GM21423 (cell line): ENCODE measurements around the gene GPR176.

Source experiments
- ATAC-seq: cut with Tn5 transposase; IDR thresholded peaks from one replicate; pipeline ENCODE4 v1.9.1; 2021; ENCODE audit warnings: mild to moderate bottlenecking, moderate library complexity; ENCODE audit not compliant: unreplicated experiment

The GPR176 gene, protein sequence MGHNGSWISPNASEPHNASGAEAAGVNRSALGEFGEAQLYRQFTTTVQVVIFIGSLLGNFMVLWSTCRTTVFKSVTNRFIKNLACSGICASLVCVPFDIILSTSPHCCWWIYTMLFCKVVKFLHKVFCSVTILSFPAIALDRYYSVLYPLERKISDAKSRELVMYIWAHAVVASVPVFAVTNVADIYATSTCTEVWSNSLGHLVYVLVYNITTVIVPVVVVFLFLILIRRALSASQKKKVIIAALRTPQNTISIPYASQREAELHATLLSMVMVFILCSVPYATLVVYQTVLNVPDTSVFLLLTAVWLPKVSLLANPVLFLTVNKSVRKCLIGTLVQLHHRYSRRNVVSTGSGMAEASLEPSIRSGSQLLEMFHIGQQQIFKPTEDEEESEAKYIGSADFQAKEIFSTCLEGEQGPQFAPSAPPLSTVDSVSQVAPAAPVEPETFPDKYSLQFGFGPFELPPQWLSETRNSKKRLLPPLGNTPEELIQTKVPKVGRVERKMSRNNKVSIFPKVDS

DNA sequence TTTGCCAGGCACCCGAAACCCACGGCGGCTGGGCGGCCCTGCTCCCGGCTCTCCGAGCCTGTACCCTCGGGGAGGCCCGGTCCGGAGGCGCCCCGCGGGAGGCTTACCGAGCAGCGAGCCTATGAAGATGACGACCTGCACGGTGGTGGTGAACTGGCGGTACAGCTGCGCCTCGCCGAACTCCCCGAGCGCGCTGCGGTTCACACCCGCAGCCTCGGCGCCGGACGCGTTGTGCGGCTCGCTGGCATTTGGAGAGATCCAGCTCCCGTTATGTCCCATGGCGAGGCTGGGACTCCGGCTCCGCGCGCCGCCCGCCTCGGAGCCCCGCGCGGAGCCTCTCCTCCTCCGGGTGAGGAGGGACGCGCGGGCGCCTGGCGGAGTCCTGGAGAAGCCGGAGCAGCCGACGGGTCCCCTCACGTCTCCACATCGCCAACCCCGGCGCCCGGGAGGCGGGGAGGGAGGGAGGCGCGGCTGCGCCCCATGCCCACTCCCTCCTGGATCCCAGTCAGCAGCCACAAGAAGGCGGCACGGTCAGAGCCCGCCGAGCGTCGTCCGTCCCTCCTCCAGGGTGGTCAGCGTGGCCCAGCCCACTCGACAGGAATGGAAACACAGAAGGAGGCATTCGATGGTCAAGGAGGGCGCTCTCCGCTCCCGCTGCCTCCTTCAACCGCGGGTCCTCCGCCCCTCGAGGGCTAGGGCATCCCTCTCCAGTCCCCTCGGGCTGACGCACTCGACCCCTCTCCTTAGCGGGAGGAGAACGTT is at the start of gene GPR176:
Gene GPR176, minus strand, starts transcription at position 519 of the 762 bp plus-strand sequence. Its CDS starts 240 bp downstream, at position 279.
- peak; percentile 21 for ATAC-seq

DNA sequence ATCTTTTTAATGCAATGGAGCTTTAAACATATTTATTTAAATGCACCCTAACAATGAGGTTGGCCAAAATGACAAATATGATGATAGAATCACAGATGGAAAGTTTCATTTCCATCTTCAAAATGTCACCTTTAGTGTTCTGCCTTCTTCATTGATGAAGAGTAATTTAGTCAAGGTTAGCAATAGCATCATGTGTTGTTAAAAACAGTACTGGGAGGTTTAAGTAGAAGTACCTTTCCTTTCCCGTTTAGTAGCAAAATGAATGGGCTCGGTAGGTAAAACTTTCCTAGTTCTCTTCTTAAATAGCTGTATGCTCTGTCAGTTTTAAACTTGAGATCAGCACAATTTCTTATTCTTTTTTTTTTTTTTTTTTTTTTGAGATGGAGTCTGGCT is 48.9 kb upstream of the GPR176 start:
- ATAC-seq = no peak

DNA sequence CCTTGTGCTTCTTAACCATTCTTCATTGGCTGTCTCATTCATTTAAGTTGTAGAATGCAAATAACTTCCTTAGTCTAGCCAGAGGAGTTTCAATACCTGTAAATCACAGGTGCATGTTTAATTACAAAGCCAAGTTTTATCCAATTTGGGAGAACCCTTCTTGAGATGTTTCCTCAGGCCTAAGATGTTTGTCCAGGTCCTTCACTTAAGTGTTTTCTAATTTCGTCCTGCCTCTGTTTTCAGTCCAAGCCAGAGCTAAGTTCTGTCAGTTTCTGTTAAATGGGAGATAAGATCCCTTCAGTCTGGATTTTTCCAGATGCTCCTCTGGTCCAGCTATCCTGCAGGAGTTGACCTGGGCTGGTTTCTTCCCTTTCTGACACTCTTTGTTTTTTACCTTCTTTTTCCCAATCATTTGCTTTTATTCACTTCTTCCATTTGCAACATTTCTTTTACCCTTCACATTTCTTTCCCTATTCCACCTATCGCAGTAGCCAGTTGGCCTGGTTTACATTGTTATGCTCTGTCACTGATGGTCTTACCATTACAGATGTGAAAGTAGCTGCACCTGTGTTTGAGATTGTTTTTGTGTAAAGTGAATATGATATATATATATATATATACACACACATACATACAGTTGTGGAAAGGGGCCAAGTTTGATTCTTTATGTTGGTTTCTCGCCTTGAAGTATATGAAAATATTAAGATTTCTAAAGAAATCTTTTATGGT is 48.4 kb upstream of the GPR176 start:
- ATAC-seq = no peak

DNA sequence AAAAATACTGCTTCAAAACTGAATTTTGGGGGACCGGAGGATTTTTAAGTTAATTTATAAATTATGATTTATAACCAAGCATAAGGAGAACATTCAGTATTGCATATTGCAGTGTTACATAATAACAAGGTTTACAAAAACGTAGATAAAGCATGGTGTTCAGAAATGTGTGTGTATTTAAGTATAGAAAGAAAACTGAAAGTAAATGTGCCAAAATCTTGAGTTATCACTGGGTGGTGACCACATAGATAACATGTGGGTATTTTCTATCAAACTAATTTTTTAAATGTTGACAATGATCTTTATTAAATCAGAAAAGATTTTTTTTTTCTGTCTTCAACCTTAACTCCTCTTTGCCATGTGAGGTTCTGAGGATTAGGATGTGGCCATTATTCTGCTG is 46.5 kb upstream of the GPR176 start:
- no peak for ATAC-seq

DNA sequence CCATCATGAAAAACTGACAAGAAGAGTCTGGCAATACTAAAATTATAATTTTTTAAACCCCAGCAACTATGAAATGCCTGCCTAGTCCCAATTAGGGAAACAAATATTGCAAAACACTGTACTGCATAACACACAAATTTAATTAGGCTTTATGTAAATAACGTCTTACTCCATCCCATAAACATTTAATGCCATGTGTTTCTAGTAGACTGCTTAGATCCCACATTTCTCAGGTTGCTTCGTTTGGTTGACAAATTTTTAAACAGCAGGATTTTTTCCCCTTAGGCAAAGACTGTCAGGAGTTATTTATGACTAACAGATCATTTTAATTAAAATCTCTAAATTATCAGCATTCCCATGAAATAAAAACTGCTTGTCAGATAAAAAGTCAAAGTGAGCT is 43.7 kb upstream of the GPR176 start:
- no peak for ATAC-seq

DNA sequence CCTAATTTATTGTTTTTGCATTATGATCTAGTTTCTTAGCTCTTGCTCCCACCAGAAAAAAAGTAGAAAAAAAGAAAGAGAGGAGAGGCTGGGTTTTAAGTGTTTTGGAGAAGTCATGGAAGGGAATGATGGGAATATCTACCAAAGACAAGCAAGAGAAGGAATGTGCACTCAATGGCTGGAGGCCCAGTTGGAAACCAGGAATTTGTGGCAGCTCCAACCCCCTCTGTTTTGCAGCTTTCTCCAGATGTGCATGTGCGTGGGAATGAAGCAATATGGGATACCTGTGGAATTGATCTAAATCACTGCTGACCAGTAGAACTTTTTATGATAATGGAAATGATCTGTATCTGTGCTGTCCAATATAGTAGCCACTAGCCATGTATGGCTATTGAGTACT is 41.0 kb upstream of the GPR176 start:
- no peak for ATAC-seq

DNA sequence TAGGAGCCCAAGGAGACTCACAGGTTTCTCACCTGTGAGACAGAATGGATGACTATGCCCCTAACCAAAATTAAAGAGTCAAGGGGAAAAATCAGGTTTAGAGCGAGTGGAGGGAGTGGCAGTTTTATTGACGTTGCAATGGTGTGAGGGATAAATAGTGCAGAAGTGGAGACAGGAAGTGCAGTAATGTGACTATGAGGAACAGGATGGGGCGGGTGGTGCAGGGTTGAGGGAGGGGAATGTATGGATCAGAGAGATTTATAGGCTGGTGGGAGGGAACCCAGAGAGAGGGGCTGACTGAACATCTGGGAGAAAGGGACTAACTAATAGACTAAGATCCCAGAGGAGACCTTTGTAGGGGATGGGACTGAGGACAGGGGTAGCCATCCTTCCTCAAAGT is 40.3 kb upstream of the GPR176 start:
- ATAC-seq = no peak

DNA sequence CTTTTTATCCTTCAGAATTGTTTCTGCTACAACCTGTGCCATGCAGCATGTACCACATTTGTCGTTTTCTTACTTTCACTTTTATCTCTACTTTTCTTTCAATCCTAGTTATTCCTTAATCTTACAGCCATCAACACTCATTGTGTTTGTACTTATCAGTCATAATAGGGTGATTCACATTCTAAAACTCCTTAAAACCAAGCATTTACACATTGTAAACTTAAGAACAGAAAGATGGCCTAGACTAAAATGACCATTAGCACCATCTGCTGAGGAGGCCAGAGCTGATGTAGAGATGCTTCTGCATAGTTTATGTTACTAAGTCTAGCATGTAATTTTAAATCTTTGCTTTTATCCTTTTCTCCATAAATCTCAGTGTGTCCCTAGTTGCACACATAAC is 39.3 kb upstream of the GPR176 start:
- no peak for ATAC-seq

DNA sequence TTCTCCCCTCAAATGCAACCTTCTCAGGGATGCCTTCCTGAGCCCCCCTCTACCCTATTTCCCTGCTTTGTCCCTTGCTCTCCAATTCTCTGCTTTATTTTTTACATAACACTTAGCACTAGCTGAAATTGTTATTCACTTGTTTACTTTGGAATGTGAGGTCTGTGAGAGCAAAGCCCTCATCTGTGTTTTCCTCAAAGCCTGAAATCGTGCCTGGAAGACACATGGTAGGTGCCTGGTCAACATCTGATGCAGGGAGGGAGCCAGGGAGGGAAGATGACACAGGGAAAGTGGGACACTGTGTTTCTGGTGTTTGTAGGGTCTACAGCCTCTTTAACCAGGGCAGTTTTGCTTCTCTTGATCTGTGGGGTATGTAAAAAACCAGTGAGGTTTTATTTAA is 37.4 kb upstream of the GPR176 start:
- no peak for ATAC-seq

DNA sequence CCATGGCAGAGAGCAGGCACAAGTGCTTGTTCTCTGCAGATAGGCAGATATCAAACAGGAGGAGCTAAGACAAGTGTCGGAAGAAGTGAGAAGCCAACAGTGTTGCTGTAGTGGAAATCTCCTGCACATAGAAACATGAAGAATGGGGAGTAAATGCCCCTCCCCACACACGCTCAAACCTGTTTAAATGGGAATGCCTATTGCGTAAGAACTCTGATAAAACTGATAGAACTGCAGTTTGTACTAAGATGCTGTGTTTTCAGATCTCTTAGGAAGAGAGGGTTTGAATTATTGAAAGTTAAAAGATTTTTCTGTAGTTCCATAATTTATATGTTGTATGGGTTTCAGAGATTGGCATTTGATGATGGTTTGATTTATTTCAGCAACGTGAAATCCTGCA is 33.5 kb upstream of the GPR176 start:
- ATAC-seq = no peak

DNA sequence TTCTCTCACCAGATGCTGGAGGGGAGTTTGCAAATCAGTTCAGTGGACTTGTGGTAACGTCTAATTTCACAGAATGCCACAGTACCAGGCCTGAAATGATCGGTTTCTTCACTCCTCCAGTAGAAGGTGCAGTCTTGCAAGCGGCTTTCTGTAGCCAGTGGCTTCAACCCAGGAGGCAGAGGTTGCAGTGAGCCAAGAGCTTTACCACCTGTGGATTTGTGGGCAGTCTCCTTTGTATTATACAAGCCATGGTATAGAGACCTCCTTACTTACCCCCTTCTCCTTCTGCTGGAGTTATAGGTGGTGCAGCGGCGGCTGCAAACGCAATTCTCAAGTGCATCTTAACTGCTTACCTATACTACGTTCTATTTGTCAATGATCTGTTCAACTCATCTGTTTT is 31.5 kb upstream of the GPR176 start:
- no peak for ATAC-seq

DNA sequence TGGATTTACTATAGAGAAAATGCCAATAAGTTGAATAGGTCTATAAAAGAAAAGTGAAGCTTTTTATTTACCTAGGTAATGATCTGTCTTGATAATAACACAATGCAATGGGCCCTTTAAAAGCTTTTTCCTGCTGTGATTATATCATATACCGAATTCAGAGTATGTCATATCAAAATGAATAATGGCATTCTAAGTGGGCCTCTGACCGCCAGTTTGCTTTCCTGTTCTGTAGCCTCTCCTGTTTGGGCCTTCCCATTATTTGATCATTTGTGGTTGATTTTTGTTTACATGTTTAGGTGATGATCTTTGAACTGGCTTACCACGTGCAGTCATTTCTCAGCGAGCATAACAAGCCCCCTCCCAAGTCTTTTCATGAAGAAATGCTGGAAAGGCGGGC is 28.8 kb upstream of the GPR176 start:
- no peak for ATAC-seq

DNA sequence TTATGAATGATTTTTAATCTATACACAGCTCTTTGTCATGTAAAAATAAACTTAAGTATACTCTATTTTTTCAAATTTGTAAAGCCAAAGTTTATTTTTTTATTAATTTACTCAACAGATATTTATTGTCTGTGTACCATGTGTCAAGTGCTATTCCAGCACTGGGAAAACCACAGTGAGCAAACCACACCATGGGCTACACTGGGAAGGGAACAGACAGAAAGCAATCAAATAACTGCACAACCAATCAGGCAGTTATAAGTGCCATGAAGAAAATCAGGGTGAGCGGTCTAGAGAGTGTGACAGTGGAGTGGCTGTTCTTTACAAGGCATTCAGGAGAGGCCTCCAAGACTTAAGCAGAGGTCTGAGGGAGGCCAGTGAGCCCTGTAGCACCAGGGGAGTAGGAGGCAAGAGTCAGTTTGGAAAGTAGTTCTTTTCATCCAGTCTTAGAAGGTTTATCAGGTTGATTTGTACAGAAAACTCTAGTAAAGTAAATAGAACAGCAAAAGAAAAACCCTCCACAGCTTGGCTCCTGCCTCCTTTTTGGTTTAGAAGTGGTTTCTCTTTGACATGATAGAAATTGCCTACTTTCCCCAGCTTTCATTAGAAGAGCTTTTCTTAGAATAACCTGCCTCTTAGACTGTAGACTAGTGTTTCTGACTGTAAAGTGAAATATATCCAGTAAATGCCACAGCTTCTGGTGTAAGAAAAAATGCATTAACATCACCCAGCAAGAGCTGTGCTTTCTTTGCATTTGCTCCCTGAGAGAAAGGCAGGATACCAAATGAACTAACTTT is 27.5 kb upstream of the GPR176 start:
- ATAC-seq = no peak

DNA sequence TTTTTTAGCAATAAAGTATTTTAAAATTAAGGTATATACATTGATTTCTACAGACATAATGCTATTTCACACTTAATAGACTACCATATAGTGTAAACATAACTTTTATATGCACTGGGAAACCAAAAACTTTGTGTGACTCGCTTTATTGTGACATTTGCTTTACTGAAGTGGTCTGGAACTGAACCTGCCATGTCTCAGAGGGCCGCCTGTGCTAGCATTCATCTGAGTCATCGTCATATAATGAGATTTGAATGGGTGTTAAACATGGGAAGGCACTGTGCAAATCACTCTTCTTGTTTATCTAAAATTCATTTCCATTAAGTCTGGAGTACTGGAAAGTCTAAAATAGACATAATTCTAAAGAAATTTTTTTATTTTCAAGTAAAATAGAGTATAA is 26.8 kb upstream of the GPR176 start:
- ATAC-seq = no peak

DNA sequence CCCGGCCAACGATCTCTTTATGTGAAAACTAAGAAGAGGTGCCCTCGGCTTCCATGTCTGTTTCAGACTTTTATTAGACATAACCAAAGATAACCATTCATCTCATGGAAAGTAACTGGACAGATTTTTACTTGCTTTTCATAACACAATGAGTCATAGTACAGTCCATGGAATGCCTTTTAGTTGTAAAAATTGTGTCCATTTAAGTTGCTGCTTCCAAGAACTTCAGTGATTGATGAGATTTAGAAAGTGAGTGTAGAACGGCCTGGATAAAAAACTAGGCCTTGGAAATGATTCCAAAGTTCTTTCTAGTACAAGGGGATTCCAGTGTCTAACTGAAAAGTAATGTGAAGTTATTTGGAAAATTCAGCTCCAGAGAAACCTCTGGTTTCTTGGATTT is 24.7 kb upstream of the GPR176 start:
- no peak for ATAC-seq

DNA sequence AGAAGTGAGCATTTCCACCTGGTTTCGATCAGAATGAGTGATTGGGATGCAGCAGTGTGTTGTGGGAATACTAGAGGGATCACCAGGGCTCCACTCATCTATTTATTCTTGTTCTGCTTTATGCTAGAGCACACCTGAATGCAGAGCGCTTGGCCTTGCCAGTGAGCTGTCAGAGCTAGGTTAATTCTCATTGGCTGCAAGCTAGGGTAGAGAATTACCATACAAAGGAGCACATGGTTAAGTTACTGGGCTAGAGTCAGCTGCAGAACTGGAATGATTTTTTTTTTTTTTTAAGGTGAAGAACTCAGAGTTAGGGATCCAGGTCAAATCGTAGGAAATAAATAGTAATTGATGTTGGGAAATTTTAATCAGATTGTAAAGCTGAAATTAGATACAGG is 22.7 kb upstream of the GPR176 start:
- ATAC-seq = no peak

DNA sequence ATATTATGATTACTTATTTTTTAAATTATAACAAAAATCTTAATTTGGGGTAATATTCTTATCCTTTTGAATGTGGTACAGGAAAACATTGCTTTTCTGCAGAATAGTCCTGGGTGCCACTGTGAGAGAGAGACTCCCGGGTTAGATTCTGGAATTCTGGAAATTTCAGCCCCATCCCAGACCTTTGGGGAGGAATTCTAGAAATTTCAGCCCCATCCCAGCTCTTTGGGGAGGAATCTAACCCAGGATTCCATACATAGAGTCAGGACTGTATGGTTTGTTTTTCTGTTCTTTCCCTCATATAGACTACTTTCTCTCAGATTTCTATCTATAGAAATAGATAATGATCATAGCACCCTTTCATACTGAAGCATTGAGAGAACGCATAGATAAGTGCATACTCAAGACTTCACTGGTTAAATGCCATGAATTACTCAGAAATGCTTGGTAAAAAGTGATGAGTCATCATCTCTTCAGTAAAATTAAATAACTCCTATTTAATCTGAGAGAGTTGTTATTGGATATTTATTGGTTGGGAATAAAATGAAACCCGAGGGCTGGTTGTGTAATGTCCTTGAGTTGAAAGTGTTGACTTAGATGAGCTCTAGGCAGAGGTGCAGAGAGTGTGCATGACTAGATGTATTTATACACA is 22.2 kb upstream of the GPR176 start:
- no peak for ATAC-seq

DNA sequence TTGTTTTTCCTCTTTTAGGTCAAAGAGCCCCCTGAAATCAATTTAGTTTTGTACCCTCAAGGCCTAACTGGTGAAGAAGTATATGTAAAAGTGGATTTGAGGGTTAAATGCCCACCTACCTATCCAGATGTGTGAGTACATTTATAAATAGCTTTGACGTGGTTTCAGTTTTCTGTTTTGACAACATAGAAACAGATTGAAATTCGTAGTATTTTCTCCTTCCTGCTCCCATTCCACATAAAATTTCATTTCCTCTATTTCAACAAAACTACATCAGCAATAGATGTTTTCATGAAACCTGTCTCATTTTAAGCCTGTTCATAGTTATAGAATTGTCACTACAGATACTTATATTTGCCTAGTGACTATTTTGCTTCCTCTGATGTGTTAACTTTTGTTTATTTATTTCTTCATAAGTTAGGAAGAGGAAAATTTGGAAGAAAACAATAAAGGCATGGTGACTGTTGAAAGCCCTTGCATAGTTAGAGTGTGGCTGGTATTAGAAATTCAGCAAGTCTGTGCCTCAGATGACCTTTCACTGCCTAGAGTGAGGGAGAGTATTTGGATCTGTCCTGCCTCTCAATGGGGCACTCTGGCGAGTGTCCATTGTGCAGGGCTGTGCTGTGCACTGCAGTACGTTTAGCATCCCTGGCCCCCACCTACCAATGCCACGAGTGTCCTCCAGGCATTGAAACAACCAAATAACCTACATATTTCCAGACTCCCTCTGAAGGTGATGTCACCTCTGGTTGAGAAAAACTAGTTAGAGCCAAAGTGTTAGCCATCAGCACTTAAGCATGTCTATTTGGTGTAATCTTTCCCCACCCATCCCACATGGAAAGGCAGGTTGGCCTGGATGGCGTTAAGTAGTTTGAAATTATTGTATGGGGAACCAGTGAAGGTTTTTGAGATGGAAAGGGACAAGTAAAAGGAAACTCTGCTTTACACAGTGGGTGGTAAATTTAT is 19.7 kb upstream of the GPR176 start:
- peak; percentile 52 for ATAC-seq

DNA sequence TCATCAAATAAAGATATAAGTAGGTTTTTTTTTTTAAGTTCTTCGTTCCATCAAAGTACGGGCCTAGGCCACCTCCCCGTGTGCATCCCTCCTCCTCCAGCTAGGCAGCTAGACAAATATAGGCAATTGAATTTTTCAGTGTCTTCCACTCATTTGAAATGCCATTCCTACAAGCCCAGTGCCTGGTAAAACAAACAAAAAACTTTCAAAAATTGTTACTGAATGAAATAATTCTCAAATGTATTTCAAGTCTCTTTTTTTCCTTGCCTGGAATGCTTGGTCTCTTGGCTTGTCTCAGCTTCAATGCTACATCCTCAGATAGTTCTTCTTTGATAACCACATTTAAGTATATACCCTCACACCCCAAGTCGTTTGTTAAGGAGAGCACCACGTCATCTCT is 17.6 kb upstream of the GPR176 start:
- no peak for ATAC-seq
